ENCODE measurements around the gene MAP4K5. TPM values are rescaled to one million over a fixed set of nuclear protein-coding genes. Genes with fewer than 3 reads are reported as not detected.

MAP4K5 gene
- total and polyA plus RNA-seq, 2 donors from 2014 or later, result 9.4 to 47.8 TPM

DNA sequence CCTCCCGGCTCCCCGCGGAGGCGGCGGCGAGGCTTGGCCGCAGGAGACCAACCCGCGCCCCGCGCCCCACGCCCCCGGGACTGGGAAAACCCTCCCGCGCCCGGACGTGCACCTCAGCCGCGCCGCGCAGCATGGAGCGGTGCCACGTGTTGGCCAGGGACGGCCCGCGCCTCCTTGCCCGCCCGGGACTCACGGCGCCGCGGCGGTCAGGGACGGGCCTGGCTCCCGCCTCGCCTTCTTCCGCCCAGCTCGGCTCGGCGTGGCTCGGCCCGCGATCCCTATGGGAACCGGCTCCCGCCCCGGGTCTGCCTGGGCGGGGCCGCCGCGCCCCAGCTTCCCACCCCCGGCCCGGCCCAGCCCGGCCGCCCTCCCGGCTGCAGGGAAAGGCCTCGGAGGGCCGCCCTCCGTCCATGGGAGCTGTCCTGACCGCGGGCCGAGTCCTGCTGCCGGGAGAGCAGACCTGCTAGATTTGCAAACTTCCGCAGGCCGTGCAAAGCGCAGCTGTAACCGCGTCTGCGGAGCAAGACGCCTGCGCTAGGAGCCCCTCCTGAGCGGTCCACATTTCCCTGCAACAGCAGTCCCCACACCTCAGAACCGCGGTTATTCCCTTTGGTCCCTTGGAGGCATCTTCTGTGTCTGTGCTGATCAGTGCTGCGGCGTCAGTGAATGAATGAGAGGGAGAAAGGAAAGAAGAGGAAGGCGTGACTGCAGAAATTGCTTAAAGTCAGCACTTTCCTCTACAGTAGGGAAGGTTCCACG is 135.6 kb downstream of the MAP4K5 start, which contains the start of gene CDKL1:
TSS of gene CDKL1 (minus strand) at position 251 of the 759 bp plus-strand sequence. CDS start 1,013 bp downstream, outside the sequence.
- TF ChIP-seq, protein P1, sequence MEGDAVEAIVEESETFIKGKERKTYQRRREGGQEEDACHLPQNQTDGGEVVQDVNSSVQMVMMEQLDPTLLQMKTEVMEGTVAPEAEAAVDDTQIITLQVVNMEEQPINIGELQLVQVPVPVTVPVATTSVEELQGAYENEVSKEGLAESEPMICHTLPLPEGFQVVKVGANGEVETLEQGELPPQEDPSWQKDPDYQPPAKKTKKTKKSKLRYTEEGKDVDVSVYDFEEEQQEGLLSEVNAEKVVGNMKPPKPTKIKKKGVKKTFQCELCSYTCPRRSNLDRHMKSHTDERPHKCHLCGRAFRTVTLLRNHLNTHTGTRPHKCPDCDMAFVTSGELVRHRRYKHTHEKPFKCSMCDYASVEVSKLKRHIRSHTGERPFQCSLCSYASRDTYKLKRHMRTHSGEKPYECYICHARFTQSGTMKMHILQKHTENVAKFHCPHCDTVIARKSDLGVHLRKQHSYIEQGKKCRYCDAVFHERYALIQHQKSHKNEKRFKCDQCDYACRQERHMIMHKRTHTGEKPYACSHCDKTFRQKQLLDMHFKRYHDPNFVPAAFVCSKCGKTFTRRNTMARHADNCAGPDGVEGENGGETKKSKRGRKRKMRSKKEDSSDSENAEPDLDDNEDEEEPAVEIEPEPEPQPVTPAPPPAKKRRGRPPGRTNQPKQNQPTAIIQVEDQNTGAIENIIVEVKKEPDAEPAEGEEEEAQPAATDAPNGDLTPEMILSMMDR (IDR thresholded peaks at IDR 0.05; ENCODE audit: borderline replicate concordance, extremely low read depth, insufficient read depth), result no peak
- peak within 1 kb of the TSS; percentile 65 to 93 (median 90) for H3K4me3 ChIP-seq (ENCODE audit: low read length in 3 of 3)
- intact Hi-C loops (cut with DNase I), result no loop called here
- FAIRE-seq (no peak), DNase-seq (peak; percentile 77 to 89 (median 86))
- peak within 1 kb of the TSS; percentile 87 to 92 for H3K27ac ChIP-seq (ENCODE audit: low read depth in 2 of 2, low read length in 2 of 2)
- peaks cover 0 to 25% (median 21%) of the 10 kb centered on the region in 3 donors for H3K4me1 ChIP-seq (ENCODE audit: control insufficient read depth in 2 of 3, insufficient read depth in 2 of 3, low read depth in 1 of 3, low read length in 3 of 3)
- peak within 1 kb of the TSS; percentile 36 to 84 (median 78) for H3K9ac ChIP-seq (ENCODE audit: low read length in 3 of 3)
- no peaks in the 10 kb centered on the region for H3K27me3 ChIP-seq (ENCODE audit: control insufficient read depth, insufficient read depth, low read length)
- H3K36me3 ChIP-seq (ENCODE audit: control insufficient read depth in 2 of 3, insufficient read depth in 3 of 3, low read length in 3 of 3), result no peaks in the 10 kb centered on the region
- H3K9me3 ChIP-seq (ENCODE audit: control insufficient read depth in 2 of 3, insufficient read depth in 1 of 3, low read length in 3 of 3), result no peaks in the 10 kb centered on the region

DNA sequence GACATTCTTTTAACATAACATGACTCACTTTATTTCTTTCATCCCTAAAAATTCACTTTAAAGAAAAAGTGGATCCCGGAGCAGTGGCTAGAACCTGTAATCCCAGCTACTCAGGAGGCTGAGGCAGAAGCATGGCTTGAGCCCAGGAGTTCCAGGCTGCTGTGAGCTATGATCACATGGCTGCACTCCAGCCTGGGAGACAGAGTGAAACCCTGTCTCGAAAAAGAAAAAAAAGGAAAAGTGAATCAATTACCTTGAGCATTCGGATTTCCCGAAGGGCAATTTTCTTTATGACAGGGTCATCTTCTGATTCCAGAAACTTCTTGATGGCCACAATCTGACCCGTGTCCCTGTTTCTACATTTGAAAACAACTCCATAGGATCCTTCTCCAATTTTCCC is 136.9 kb downstream of the MAP4K5 start:
- DNase-seq (no peak), FAIRE-seq (no peak)
- Histone ChIP-seq H3K27ac (ENCODE audit: low read depth in 2 of 2, low read length in 2 of 2) (peak overlapping the region; percentile 87 to 92), H3K9me3 (ENCODE audit: control insufficient read depth in 2 of 3, insufficient read depth in 1 of 3, low read length in 3 of 3) (no peaks in the 10 kb centered on the region), H3K27me3 (ENCODE audit: control insufficient read depth, insufficient read depth, low read length) (no peaks in the 10 kb centered on the region), H3K4me3 (ENCODE audit: low read length in 3 of 3) (peak overlapping the region in 2 of 3 donors; percentile 90 to 93), H3K36me3 (ENCODE audit: control insufficient read depth in 2 of 3, insufficient read depth in 3 of 3, low read length in 3 of 3) (no peaks in the 10 kb centered on the region), H3K9ac (ENCODE audit: low read length in 3 of 3) (peak overlapping the region in 2 of 3 donors; percentile 45 to 84), H3K4me1 (ENCODE audit: control insufficient read depth in 2 of 3, insufficient read depth in 2 of 3, low read depth in 1 of 3, low read length in 3 of 3) (peaks cover 0 to 23% (median 20%) of the 10 kb centered on the region in 3 donors)
- TF ChIP-seq, protein P1 (IDR thresholded peaks at IDR 0.05; ENCODE audit: borderline replicate concordance, extremely low read depth, insufficient read depth), result no peak
- intact Hi-C loops (cut with DNase I), result no loop called here

DNA sequence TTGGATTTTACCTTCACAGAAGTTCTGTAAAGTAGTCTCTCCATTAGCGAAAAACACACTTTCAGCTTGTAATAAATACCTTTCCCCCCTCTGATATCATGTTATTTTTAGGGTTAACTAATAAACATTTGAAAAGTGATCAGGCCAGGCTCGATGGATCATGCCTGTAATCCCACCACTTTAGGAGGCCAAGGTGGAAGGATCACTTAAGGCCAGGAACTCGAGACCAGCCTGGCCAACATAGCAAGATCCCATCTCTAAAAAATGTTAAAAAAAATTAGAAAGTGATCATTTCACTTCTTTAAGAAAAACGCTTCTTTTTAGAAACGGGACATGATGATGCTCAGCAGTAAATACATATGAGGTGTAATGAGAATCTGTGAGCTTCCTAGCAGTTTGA is 137.7 kb downstream of the MAP4K5 start:
- Histone ChIP-seq H3K36me3 (ENCODE audit: control insufficient read depth in 2 of 3, insufficient read depth in 3 of 3, low read length in 3 of 3) (no peaks in the 10 kb centered on the region), H3K27me3 (ENCODE audit: control insufficient read depth, insufficient read depth, low read length) (no peaks in the 10 kb centered on the region), H3K9ac (ENCODE audit: low read length in 3 of 3) (peak overlapping the region in 1 of 3 donors; percentile 84), H3K4me3 (ENCODE audit: low read length in 3 of 3) (peak overlapping the region in 2 of 3 donors; percentile 90 to 93), H3K27ac (ENCODE audit: low read depth in 2 of 2, low read length in 2 of 2) (peak overlapping the region; percentile 83 to 87), H3K4me1 (ENCODE audit: control insufficient read depth in 2 of 3, insufficient read depth in 2 of 3, low read depth in 1 of 3, low read length in 3 of 3) (peaks cover 0 to 23% (median 22%) of the 10 kb centered on the region in 3 donors), H3K9me3 (ENCODE audit: control insufficient read depth in 2 of 3, insufficient read depth in 1 of 3, low read length in 3 of 3) (no peaks in the 10 kb centered on the region)
- FAIRE-seq (no peak), DNase-seq (no peak)
- intact Hi-C loops (cut with DNase I), result no loop called here
- TF ChIP-seq, protein P1 (IDR thresholded peaks at IDR 0.05; ENCODE audit: borderline replicate concordance, extremely low read depth, insufficient read depth), result no peak

All from kidney (tissue), 14 donors.